GM12878 (cell line): ENCODE measurements around the gene GAPDHS. TPM values are rescaled to one million over a fixed set of nuclear protein-coding genes. Genes with fewer than 3 reads are reported as not detected.

Source experiments
- ATAC-seq: fragments of 200-7000 bp; cut with Tn5 transposase; 3 replicates; pipeline ENCODE4 v1.9.1; 2020; ENCODE audit warnings: mild to moderate bottlenecking, moderate library complexity
- BruUV-seq: library from RNA; stranded (reverse); fragments of 400-500 nt; replicated peaks from 2 replicates; lab custom pipeline; 2021; lab: Mats Ljungman, UMichigan
- CTCF ChIA-PET: fragments of 300-600 bp; sonication (Branson Sonifier 250); formaldehyde crosslinking; extraction: SDS; loops from one replicate; lab custom pipeline; 2021; ENCODE audit warnings: inconsistent platforms; lab: Yijun Ruan, JAX
- POLR2A ChIA-PET: fragments of 350-600 bp; formaldehyde crosslinking; extraction: SDS; loops from one replicate; lab custom pipeline; 2021; ENCODE audit warnings: inconsistent platforms; lab: Charles Lee
- RAD21 ChIA-PET: fragments of 300-600 bp; sonication (Branson Sonifier 250); formaldehyde crosslinking; loops from one replicate; lab custom pipeline; 2023; ENCODE audit warnings: antibody characterized with exemption; ENCODE audit not compliant: unreplicated experiment; lab: Charles Lee
- SMC1A ChIA-PET: fragments of 300-600 bp; sonication (Branson Sonifier 250); formaldehyde crosslinking; loops from one replicate; lab custom pipeline; 2023; ENCODE audit not compliant: unreplicated experiment, uncharacterized antibody; lab: Charles Lee
- DNase-seq: peaks from one replicate; pipeline ENCODE4 v3.0.0-alpha.2; 2011; ENCODE audit warnings: low read depth, low spot score
- FAIRE-seq: peaks from 3 replicates; lab custom pipeline; 2011; peaks lifted over from hg19 to GRCh38; lab: Jason Lieb, UNC
- H2AFZ ChIP-seq: 2 replicates; pipeline ENCODE4 v1.6.0; 2011; ENCODE audit warnings: low read depth, low read length, control low read depth; ENCODE audit not compliant: control insufficient read depth
- H3K27ac ChIP-seq: 2 replicates; pipeline ENCODE4 v1.5.1; 2011; ENCODE audit warnings: control low read depth; ENCODE audit not compliant: control insufficient read depth, insufficient read depth
- H3K27me3 ChIP-seq, 2 experiments: replicated peaks in 1 of 2; 2 replicates each; pipeline versions ENCODE4 v1.6.0 to v1.6.1; 2011; ENCODE audit warnings: low read length in 1 of 2; ENCODE audit not compliant: control insufficient read depth in 2 of 2, insufficient read depth in 2 of 2
- H3K36me3 ChIP-seq, 2 experiments: 2 replicates each; pipeline ENCODE4 v1.5.1; 2011; ENCODE audit warnings: low read length in 1 of 2; ENCODE audit not compliant: control insufficient read depth in 2 of 2, insufficient read depth in 2 of 2
- H3K4me1 ChIP-seq: 2 replicates; pipeline ENCODE4 v1.6.1; 2011; ENCODE audit warnings: mild to moderate bottlenecking, low read length, moderate library complexity, mixed read lengths; ENCODE audit not compliant: control insufficient read depth, insufficient read depth
- H3K4me2 ChIP-seq: 2 replicates; pipeline ENCODE4 v1.6.0; 2011; ENCODE audit warnings: control low read depth; ENCODE audit not compliant: control insufficient read depth, insufficient read depth
- H3K4me3 ChIP-seq: fragments of 200-600 bp; sonication (generic); 2 replicates; pipeline ENCODE4 v1.5.1; 2016
- H3K79me2 ChIP-seq: 2 replicates; pipeline ENCODE4 v1.6.0; 2011; ENCODE audit warnings: low read length; ENCODE audit not compliant: control insufficient read depth, insufficient read depth
- H3K9ac ChIP-seq: 2 replicates; pipeline ENCODE4 v1.8.0; 2011; ENCODE audit warnings: low read length, control low read depth, mixed read lengths; ENCODE audit not compliant: control insufficient read depth, insufficient read depth
- H3K9me3 ChIP-seq: replicated peaks from 3 replicates; pipeline ENCODE4 v1.5.1; 2011; ENCODE audit warnings: mild to moderate bottlenecking, low read length; ENCODE audit not compliant: control insufficient read depth, insufficient read depth
- H4K20me1 ChIP-seq: 2 replicates; pipeline ENCODE4 v1.6.0; 2011; ENCODE audit not compliant: control insufficient read depth, insufficient read depth
- CBX3 ChIP-seq: fragments of 200-600 bp; sonication (generic); IDR thresholded peaks from 2 replicates; pipeline ENCODE4 v1.6.1; 2016; ENCODE audit warnings: low read depth, borderline replicate concordance
- HDGF ChIP-seq: fragments of 450-650 bp; IDR thresholded peaks from 2 replicates; pipeline ENCODE4 v1.6.1; 2016; ENCODE audit warnings: antibody characterized with exemption
- PML ChIP-seq: IDR thresholded peaks from 2 replicates; pipeline ENCODE4 v1.6.1; 2012; ENCODE audit warnings: low read length, inconsistent platforms
- POLR2AphosphoS2 ChIP-seq: IDR thresholded peaks from 2 replicates; pipeline ENCODE4 v1.6.1; 2011; ENCODE audit warnings: low read depth, mild to moderate bottlenecking, low read length, improper control_type of control experiment, moderate library complexity
- SMARCA5 ChIP-seq: fragments of 450-650 bp; IDR thresholded peaks from 2 replicates; pipeline ENCODE4 v1.6.1; 2017; ENCODE audit warnings: mild to moderate bottlenecking
- SPI1 ChIP-seq: IDR thresholded peaks from 2 replicates; pipeline ENCODE4 v1.6.1; 2011; ENCODE audit warnings: low read depth, mild to moderate bottlenecking, low read length, moderate library complexity, borderline replicate concordance; ENCODE audit not compliant: insufficient read depth
- ZBTB40 ChIP-seq: fragments of 450-650 bp; IDR thresholded peaks from 2 replicates; pipeline ENCODE4 v1.6.1; 2016; ENCODE audit warnings: mild to moderate bottlenecking, moderate library complexity, borderline replicate concordance
- ZNF622 ChIP-seq: fragments of 450-650 bp; IDR thresholded peaks from 2 replicates; pipeline ENCODE4 v1.6.1; 2017; ENCODE audit warnings: mild to moderate bottlenecking, inconsistent platforms
- WGBS: methylation state at CpG from one replicate; pipeline ENCODE4 v1.1.6; 2016; ENCODE audit warnings: low lambda C conversion rate; ENCODE audit not compliant: insufficient replicate concordance, insufficient coverage; ENCODE audit errors: missing lambda C conversion rate; 5-methylcytosine and 5-hydroxymethylcytosine counted together
- in situ Hi-C: fragments of 300-500 bp; cut with MboI; formaldehyde crosslinking; loops from 9 replicates; pipeline ENCODE4 v1.14.3; 2018; ENCODE audit warnings: mixed read lengths
- intact Hi-C: fragments of 100-400 bp; cut with micrococcal nuclease; formaldehyde crosslinking; loops from one replicate; pipeline ENCODE4 v1.14.2; 2022; ENCODE audit not compliant: unreplicated experiment
- polyA plus RNA-seq, 11 experiments: library from polyadenylated mRNA; depleted of rRNA in 4 of 11; unstranded in 6 of 11; stranded (reverse) in 5 of 11; fragments of >200 nt; fragmentation: Nextera tagmentation in 4 of 11; fragmentation: Illumina TruSeq in 1 of 11; extraction: Ambion mirVana in 4 of 11; extraction: Trizol in 1 of 11; gene quantifications; 1 replicate in 1 of 11; 2 replicates in 10 of 11; pipeline versions ENCODE4 v1.2.1 to v1.2.3, GENCODE V29; 2011 to 2016; ENCODE audit warnings: inconsistent platforms in 2 of 11, missing spikeins in 2 of 11, low read depth in 1 of 11
- total RNA-seq, 4 experiments: library from RNA; depleted of rRNA in 3 of 4; stranded (reverse); fragments of >200 nt in 3 of 4; fragmentation: Illumina TruSeq in 1 of 4; extraction: Trizol in 1 of 4; gene quantifications; 2 replicates each; pipeline versions ENCODE4 v1.2.1 to v1.2.3, GENCODE V29; 2013 to 2021
- TF ChIP-seq, protein P1 (sequence below), 3 experiments: IDR thresholded peaks in 2 of 3; conservative IDR thresholded peaks in 1 of 3; 2 replicates each; pipeline ENCODE4 v1.5.1; 2011; ENCODE audit warnings: low read depth in 3 of 3, low read length in 3 of 3, mild to moderate bottlenecking in 3 of 3, control low read depth in 2 of 3, moderate library complexity in 2 of 3, inconsistent platforms in 1 of 3, mixed read lengths in 1 of 3; ENCODE audit not compliant: control insufficient read depth in 2 of 3, insufficient read depth in 1 of 3; ENCODE audit errors: extremely low read depth in 1 of 3
- TF ChIP-seq, protein P2 (sequence below): fragments of 450-650 bp; conservative IDR thresholded peaks from 2 replicates; pipeline ENCODE4 v1.6.1; 2017; ENCODE audit warnings: mild to moderate bottlenecking, moderate library complexity
- TF ChIP-seq, protein P3 (sequence below): fragments of 450-650 bp; IDR thresholded peaks from 2 replicates; pipeline ENCODE4 v1.6.1; 2016; ENCODE audit warnings: mild to moderate bottlenecking

The GAPDHS gene
- total and polyA plus RNA-seq, 10 of the 15 experiments (the other 5 are each of a cell fraction or from before 2014, with no cell fraction given): 0.08 TPM; not detected in 9

- ChIA-PET POLR2A (no interaction called here), SMC1A (no interaction called here), RAD21 (no interaction called here), CTCF (interaction anchor here (0.9 to 3.3 kb wide), 3 partner anchors 8 to 20 kb away, joined by 3 to 11 read pairs (median 7); no protein-coding TSS in a partner anchor)
- H3K4me2 ChIP-seq: no peak within 1 kb of the TSS
- H3K27me3 ChIP-seq: peaks cover 0 to 13% of the 10 kb centered on the region in 2 experiments; a peak in 3 of 4 replicates
- BruUV-seq: no TSS peak
- H3K79me2 ChIP-seq: no peaks in the 10 kb centered on the region
- intact Hi-C loops (no loop called here), in situ Hi-C loops (no loop called here)
- ATAC-seq (no peak), FAIRE-seq (no peak), DNase-seq (no peak)
- no peak within 1 kb of the TSS for H2AFZ ChIP-seq
- WGBS: 17% methylated on average over 10 of the region's 11 CpGs
- no peaks in the 10 kb centered on the region for H4K20me1 ChIP-seq
- H3K4me3 ChIP-seq: no peak within 1 kb of the TSS
- peaks cover 2% of the 10 kb centered on the region; the same call in 1 of the 2 replicates for H3K4me1 ChIP-seq
- H3K9me3 ChIP-seq: no peaks in the 10 kb centered on the region
- no peak within 1 kb of the TSS for H3K9ac ChIP-seq
- no peak within 1 kb of the TSS for H3K27ac ChIP-seq
- H3K36me3 ChIP-seq: no peaks in the 10 kb centered on the region
- TF ChIP-seq SPI1 (no peak), PML (no peak), POLR2AphosphoS2 (no peak), HDGF (no peak), CBX3 (no peak), ZBTB40 (no peak), SMARCA5 (no peak), ZNF622 (no peak)
- TF ChIP-seq, protein P1, sequence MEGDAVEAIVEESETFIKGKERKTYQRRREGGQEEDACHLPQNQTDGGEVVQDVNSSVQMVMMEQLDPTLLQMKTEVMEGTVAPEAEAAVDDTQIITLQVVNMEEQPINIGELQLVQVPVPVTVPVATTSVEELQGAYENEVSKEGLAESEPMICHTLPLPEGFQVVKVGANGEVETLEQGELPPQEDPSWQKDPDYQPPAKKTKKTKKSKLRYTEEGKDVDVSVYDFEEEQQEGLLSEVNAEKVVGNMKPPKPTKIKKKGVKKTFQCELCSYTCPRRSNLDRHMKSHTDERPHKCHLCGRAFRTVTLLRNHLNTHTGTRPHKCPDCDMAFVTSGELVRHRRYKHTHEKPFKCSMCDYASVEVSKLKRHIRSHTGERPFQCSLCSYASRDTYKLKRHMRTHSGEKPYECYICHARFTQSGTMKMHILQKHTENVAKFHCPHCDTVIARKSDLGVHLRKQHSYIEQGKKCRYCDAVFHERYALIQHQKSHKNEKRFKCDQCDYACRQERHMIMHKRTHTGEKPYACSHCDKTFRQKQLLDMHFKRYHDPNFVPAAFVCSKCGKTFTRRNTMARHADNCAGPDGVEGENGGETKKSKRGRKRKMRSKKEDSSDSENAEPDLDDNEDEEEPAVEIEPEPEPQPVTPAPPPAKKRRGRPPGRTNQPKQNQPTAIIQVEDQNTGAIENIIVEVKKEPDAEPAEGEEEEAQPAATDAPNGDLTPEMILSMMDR (IDR thresholded peaks at IDR 0.05 in 2 of 3, conservative IDR thresholded peaks at IDR 0.05 in 1 of 3; ENCODE audit: control insufficient read depth in 2 of 3, extremely low read depth in 1 of 3, insufficient read depth in 1 of 3, low read depth in 3 of 3, low read length in 3 of 3): no peak
- TF ChIP-seq, protein P2, sequence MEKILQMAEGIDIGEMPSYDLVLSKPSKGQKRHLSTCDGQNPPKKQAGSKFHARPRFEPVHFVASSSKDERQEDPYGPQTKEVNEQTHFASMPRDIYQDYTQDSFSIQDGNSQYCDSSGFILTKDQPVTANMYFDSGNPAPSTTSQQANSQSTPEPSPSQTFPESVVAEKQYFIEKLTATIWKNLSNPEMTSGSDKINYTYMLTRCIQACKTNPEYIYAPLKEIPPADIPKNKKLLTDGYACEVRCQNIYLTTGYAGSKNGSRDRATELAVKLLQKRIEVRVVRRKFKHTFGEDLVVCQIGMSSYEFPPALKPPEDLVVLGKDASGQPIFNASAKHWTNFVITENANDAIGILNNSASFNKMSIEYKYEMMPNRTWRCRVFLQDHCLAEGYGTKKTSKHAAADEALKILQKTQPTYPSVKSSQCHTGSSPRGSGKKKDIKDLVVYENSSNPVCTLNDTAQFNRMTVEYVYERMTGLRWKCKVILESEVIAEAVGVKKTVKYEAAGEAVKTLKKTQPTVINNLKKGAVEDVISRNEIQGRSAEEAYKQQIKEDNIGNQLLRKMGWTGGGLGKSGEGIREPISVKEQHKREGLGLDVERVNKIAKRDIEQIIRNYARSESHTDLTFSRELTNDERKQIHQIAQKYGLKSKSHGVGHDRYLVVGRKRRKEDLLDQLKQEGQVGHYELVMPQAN: no peak
- TF ChIP-seq, protein P3, sequence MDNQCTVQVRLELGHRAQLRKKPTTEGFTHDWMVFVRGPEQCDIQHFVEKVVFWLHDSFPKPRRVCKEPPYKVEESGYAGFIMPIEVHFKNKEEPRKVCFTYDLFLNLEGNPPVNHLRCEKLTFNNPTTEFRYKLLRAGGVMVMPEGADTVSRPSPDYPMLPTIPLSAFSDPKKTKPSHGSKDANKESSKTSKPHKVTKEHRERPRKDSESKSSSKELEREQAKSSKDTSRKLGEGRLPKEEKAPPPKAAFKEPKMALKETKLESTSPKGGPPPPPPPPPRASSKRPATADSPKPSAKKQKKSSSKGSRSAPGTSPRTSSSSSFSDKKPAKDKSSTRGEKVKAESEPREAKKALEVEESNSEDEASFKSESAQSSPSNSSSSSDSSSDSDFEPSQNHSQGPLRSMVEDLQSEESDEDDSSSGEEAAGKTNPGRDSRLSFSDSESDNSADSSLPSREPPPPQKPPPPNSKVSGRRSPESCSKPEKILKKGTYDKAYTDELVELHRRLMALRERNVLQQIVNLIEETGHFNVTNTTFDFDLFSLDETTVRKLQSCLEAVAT: no peak
Measured at GRCh38 chr19:35528218-35529038, 4.8 kb upstream of the GAPDHS start, which contains the start of gene SBSN. Gene SBSN, minus strand, starts transcription at chr19:35528311. Its CDS starts 30 bp downstream, at chr19:35528281.
